CD4-positive, alpha-beta memory T cell (primary cell): ENCODE results near the gene WNT11. TPM values are rescaled to one million over a fixed set of nuclear protein-coding genes. Genes with fewer than 3 reads are reported as not detected.
A peak's percentile ranks its signal among the peaks of the same experiment; 100 is the strongest.

Experiments
- CTCF ChIA-PET: fragments of 350-600 bp; sonication (Branson Sonifier 250); formaldehyde crosslinking; loops from one replicate; lab custom pipeline; 2021; ENCODE audit warnings: inconsistent platforms; ENCODE audit not compliant: partially characterized antibody; lab: Charles Lee
- POLR2A ChIA-PET: fragments of 350-600 bp; sonication (Branson Sonifier 250); formaldehyde crosslinking; loops from one replicate; lab custom pipeline; 2021; ENCODE audit not compliant: partially characterized antibody; lab: Charles Lee
- DNase-seq, 5 donors: peaks; one replicate each; pipeline versions ENCODE4 v3.0.0 to v3.0.0-alpha.2; 2020 to 2022; ENCODE audit warnings: mixed read lengths in 1 of 5
- H3K27ac ChIP-seq: one replicate; pipeline ENCODE4 v1.7.0; 2013; ENCODE audit warnings: low read depth, low read length
- H3K27me3 ChIP-seq: 2 replicates; pipeline ENCODE4 v1.7.0; 2013; ENCODE audit warnings: mild to moderate bottlenecking, low read length, moderate library complexity; ENCODE audit not compliant: insufficient read depth
- H3K36me3 ChIP-seq: 2 replicates; pipeline ENCODE4 v1.7.0; 2013; ENCODE audit warnings: mild to moderate bottlenecking, low read length, moderate library complexity; ENCODE audit not compliant: insufficient read depth
- H3K4me1 ChIP-seq: 2 replicates; pipeline ENCODE4 v1.7.0; 2013; ENCODE audit warnings: mild to moderate bottlenecking, low read length, moderate library complexity; ENCODE audit not compliant: insufficient read depth
- H3K4me3 ChIP-seq, 2 donors: one replicate each; pipeline ENCODE4 v1.7.0; 2013; ENCODE audit warnings: low read length in 2 of 2, mild to moderate bottlenecking in 1 of 2
- H3K9me3 ChIP-seq, 2 donors: one replicate each; pipeline ENCODE4 v1.7.0; 2013; ENCODE audit warnings: low read length in 2 of 2, control low read depth in 1 of 2; ENCODE audit not compliant: control insufficient read depth in 1 of 2
- H3K27ac Mint-ChIP-seq, 7 donors: one replicate each; pipeline ENCODE4 v1.8.0; 2020 to 2021; ENCODE audit warnings: mixed read lengths in 7 of 7, mild to moderate bottlenecking in 6 of 7, inconsistent platforms in 3 of 7, moderate library complexity in 3 of 7
- H3K27me3 Mint-ChIP-seq, 2 donors: one replicate each; pipeline ENCODE4 v1.8.0; 2020 to 2021; ENCODE audit warnings: mixed read lengths in 2 of 2
- H3K36me3 Mint-ChIP-seq, 2 donors: one replicate each; pipeline ENCODE4 v1.8.0; 2020 to 2021; ENCODE audit warnings: mixed read lengths in 2 of 2, inconsistent platforms in 1 of 2, mild to moderate bottlenecking in 1 of 2
- H3K4me1 Mint-ChIP-seq, 4 donors: one replicate each; pipeline ENCODE4 v1.8.0; 2020 to 2021; ENCODE audit warnings: mixed read lengths in 4 of 4, mild to moderate bottlenecking in 1 of 4
- H3K4me3 Mint-ChIP-seq, 8 donors: one replicate each; pipeline ENCODE4 v1.8.0; 2020 to 2021; ENCODE audit warnings: mixed read lengths in 8 of 8, mild to moderate bottlenecking in 7 of 8, moderate library complexity in 6 of 8, inconsistent platforms in 3 of 8
- H3K9me3 Mint-ChIP-seq, 8 donors: one replicate each; pipeline ENCODE4 v1.8.0; 2020 to 2021; ENCODE audit warnings: mixed read lengths in 8 of 8, mild to moderate bottlenecking in 5 of 8, inconsistent platforms in 3 of 8, moderate library complexity in 1 of 8
- intact Hi-C: fragments of 100-400 bp; cut with micrococcal nuclease; formaldehyde crosslinking; loops from one replicate; pipeline ENCODE4 v1.15.1; 2023
- polyA plus RNA-seq, 2 donors: library from polyadenylated mRNA; unstranded; fragments of 300-500 nt; fragmentation: Illumina TruSeq; gene quantifications; one replicate each; pipeline ENCODE4 v1.2.3, GENCODE V29; 2021
- total RNA-seq, 2 experiments: library from RNA; stranded (reverse); gene quantifications; one replicate each; pipeline ENCODE4 v1.2.3, GENCODE V29; 2021

Gene WNT11
- total and polyA plus RNA-seq, 4 experiments from 2014 or later = 0.16 to 0.93 TPM; not detected in 2

GRCh38 chr11:76238551-76238950 is 32.2 kb upstream of the WNT11 start:
- H3K4me3 ChIP-seq = no peak overlapping the region
- peaks cover 0 to 9% of the 10 kb centered on the region in 2 donors for H3K27me3 Mint-ChIP-seq
- H3K27me3 ChIP-seq = no peaks in the 10 kb centered on the region
- peak overlapping the region in 1 of 8 donors; percentile 10 for H3K4me3 Mint-ChIP-seq
- H3K27ac Mint-ChIP-seq = peak overlapping the region in 1 of 7 donors; percentile 100
- H3K4me1 ChIP-seq = peaks cover 15% of the 10 kb centered on the region
- H3K27ac ChIP-seq = no peak overlapping the region
- CTCF ChIA-PET = no interaction called here
- POLR2A ChIA-PET = no interaction called here
- peaks cover 0 to 14% of the 10 kb centered on the region in 2 donors for H3K36me3 Mint-ChIP-seq
- DNase-seq = no peak
- peaks cover 0 to 13% (median 0%) of the 10 kb centered on the region in 8 donors for H3K9me3 Mint-ChIP-seq
- H3K9me3 ChIP-seq = no peaks in the 10 kb centered on the region
- H3K36me3 ChIP-seq = no peaks in the 10 kb centered on the region
- H3K4me1 Mint-ChIP-seq = peaks cover 11 to 28% (median 20%) of the 10 kb centered on the region in 4 donors
- intact Hi-C loops = no loop called here

DNA sequence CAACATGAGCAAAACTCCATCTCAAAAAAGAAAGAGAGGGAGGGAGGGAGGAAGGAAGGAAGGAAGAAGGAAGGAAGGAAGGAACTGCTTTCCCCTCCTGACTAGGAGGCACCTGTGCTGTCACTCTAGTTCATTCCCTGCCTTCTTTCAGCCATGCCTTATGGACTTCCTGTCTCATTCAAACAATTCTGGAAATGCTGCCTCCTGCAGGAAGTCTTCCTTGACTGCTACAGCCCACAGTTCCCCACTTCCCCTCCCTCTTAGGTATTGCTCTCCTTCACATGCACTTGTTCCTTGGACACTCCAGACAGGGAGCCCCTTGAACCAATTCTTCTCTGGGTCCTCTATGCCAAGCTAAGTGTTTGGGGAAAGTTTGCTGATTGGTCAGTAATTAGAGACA is 31.6 kb upstream of the WNT11 start:
- Histone ChIP-seq H3K36me3 (no peaks in the 10 kb centered on the region), H3K4me3 (no peak overlapping the region), H3K4me1 (peaks cover 19% of the 10 kb centered on the region), H3K9me3 (no peaks in the 10 kb centered on the region), H3K27me3 (no peaks in the 10 kb centered on the region), H3K27ac (no peak overlapping the region)
- H3K36me3 Mint-ChIP-seq = peaks cover 0 to 14% of the 10 kb centered on the region in 2 donors
- peaks cover 15 to 35% (median 26%) of the 10 kb centered on the region in 4 donors for H3K4me1 Mint-ChIP-seq
- POLR2A ChIA-PET = interaction anchor here (4.8 kb wide), 1 partner anchor 30 kb away, joined by 48 read pairs; no protein-coding TSS in a partner anchor
- H3K4me3 Mint-ChIP-seq = peak overlapping the region in 4 of 8 donors; percentile 39 to 98 (median 42)
- CTCF ChIA-PET = interaction anchor here (2.2 kb wide), 1 partner anchor 30 kb away, joined by 16 read pairs; no protein-coding TSS in a partner anchor
- intact Hi-C loops = no loop called here
- DNase-seq = no peak
- peaks cover 0 to 13% (median 0%) of the 10 kb centered on the region in 8 donors for H3K9me3 Mint-ChIP-seq
- peak overlapping the region in 1 of 7 donors; percentile 100 for H3K27ac Mint-ChIP-seq
- H3K27me3 Mint-ChIP-seq = peaks cover 0 to 9% of the 10 kb centered on the region in 2 donors

DNA sequence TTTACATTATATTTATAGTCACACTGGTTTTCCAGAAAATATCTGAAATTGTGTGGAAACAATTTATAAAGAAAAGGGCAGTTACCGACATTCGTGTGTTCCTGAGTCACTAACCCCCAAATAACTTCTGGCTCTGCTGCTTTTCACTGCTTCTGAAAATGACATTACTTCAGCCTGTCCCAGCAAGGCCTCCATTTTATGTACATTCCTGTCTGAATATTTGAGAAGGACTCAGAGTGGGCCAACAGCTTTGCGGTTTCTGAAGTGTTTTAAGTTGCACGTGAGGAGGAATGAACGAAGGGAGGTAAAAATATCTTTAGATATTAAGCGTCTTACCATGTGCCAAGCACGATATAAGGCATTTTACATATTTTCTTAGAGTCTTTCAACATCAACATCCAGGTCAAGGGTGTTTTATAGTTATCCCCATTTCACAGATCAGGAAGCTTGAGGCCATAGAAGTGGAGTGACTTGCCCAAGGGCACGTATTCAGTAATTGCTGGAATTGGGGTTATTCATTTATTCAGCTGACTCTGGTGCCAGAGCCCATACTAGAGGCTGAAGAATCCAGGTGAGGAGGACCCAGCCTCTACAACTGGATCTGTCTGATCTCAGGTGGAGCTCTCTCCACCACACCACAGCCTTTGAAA is 30.8 kb upstream of the WNT11 start:
- DNase-seq = no peak
- POLR2A ChIA-PET = interaction anchor here (1.0 to 4.8 kb wide), 2 partner anchors 19 to 29 kb away, joined by 3 to 48 read pairs; no protein-coding TSS in a partner anchor
- H3K9me3 Mint-ChIP-seq = peaks cover 0 to 13% (median 0%) of the 10 kb centered on the region in 8 donors
- H3K27me3 Mint-ChIP-seq = peaks cover 0 to 9% of the 10 kb centered on the region in 2 donors
- no peak overlapping the region for H3K27ac ChIP-seq
- H3K36me3 Mint-ChIP-seq = peaks cover 0 to 14% of the 10 kb centered on the region in 2 donors
- H3K27me3 ChIP-seq = no peaks in the 10 kb centered on the region
- H3K9me3 ChIP-seq = no peaks in the 10 kb centered on the region
- peak overlapping the region in 2 of 7 donors; percentile 99 to 100 for H3K27ac Mint-ChIP-seq
- no peaks in the 10 kb centered on the region for H3K36me3 ChIP-seq
- no peak overlapping the region for H3K4me3 ChIP-seq
- H3K4me1 ChIP-seq = peaks cover 27% of the 10 kb centered on the region
- H3K4me3 Mint-ChIP-seq = peak overlapping the region; percentile 92 to 98 (median 96)
- CTCF ChIA-PET = interaction anchor here (2.2 kb wide), 1 partner anchor 29 kb away, joined by 16 read pairs; no protein-coding TSS in a partner anchor
- intact Hi-C loops = no loop called here
- H3K4me1 Mint-ChIP-seq = peaks cover 17 to 43% (median 32%) of the 10 kb centered on the region in 4 donors

DNA sequence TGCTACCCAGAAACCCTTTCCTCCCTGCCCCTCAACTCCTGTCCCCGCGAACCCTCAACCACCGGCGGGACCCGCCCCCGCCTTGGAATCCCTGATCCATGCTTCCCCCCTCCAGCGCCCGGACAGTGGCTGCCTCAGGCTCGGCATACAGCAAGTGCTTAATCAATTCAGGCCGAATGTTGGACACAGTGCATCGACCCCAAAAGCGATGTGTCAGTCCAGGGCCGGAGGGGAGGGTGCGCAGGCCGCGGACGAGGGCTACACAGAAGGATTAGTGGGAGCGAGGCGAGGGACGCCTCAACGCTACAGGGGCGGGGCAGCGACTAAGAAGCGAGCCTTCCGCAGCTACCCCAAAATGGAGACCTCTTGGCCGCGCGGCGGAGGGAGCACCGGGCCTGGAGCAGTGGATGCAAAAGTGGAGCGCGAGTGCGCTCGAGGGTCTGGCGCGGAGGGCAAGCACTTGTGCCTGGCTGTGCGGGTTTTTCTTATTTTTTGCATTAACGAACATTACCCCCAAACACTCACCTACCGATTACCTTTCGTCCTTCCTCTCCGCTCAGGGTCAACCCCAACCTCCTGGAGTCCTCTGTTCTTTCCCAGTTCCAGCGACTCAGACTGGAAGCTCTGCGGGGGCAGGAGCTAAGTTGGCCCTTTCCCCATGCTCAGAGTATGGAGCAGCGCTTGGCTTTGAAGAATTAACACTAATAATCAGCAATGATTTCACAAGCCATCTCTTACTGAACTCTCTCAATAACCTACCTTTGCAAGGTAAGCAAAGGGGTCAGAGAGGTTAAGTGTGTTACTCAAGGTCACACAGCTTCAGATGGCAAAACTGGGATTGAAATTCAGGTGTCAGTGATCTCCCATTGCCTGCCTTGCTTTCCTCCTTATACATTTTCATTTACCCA is 30.0 kb upstream of the WNT11 start:
- peak overlapping the region; percentile 92 to 98 (median 96) for H3K4me3 Mint-ChIP-seq
- peak overlapping the region; percentile 89 to 100 (median 96) for H3K27ac Mint-ChIP-seq
- ChIA-PET CTCF (interaction anchor here (2.1 to 2.8 kb wide), 3 partner anchors 28 to 82 kb away, joined by 7 to 45 read pairs (median 16); no protein-coding TSS in a partner anchor), POLR2A (interaction anchor here (1.0 to 4.8 kb wide), 3 partner anchors 18 to 52 kb away, joined by 3 to 48 read pairs (median 11); no protein-coding TSS in a partner anchor)
- no peak overlapping the region for H3K27ac ChIP-seq
- intact Hi-C loops = no loop called here
- H3K4me1 ChIP-seq = peaks cover 34% of the 10 kb centered on the region
- peaks cover 24 to 50% (median 40%) of the 10 kb centered on the region in 4 donors for H3K4me1 Mint-ChIP-seq
- no peaks in the 10 kb centered on the region for H3K36me3 ChIP-seq
- H3K36me3 Mint-ChIP-seq = peaks cover 0 to 14% of the 10 kb centered on the region in 2 donors
- no peaks in the 10 kb centered on the region for H3K27me3 ChIP-seq
- H3K27me3 Mint-ChIP-seq = peaks cover 0 to 9% of the 10 kb centered on the region in 2 donors
- no peak for DNase-seq
- no peaks in the 10 kb centered on the region for H3K9me3 ChIP-seq
- peaks cover 0 to 13% (median 0%) of the 10 kb centered on the region in 8 donors for H3K9me3 Mint-ChIP-seq
- peak overlapping the region; percentile 87 to 92 for H3K4me3 ChIP-seq

- H3K9me3 Mint-ChIP-seq = peaks cover 0 to 13% (median 0%) of the 10 kb centered on the region in 8 donors
- peak; percentile 89 to 93 (median 91) for DNase-seq
- ChIA-PET CTCF (interaction anchor here (1.0 to 2.8 kb wide), 4 partner anchors 10 to 83 kb away, joined by 3 to 45 read pairs (median 6); no protein-coding TSS in a partner anchor), POLR2A (interaction anchor here (0.8 to 4.8 kb wide), 4 partner anchors 11 to 147 kb away, joined by 3 to 48 read pairs (median 8); no protein-coding TSS in a partner anchor)
- Histone ChIP-seq H3K4me1 (peaks cover 42% of the 10 kb centered on the region), H3K36me3 (no peaks in the 10 kb centered on the region), H3K27ac (peak overlapping the region; percentile 50), H3K4me3 (peak overlapping the region; percentile 87 to 92), H3K27me3 (no peaks in the 10 kb centered on the region), H3K9me3 (no peaks in the 10 kb centered on the region)
- intact Hi-C loops = loop anchor here (1.0 to 2.0 kb wide), 4 partner anchors 28 to 421 kb away; partner anchors contain the start of genes EMSY, GVQW3, THAP12 and UVRAG
- H3K27me3 Mint-ChIP-seq = peaks cover 0 to 9% of the 10 kb centered on the region in 2 donors
- H3K27ac Mint-ChIP-seq = peak overlapping the region; percentile 89 to 100 (median 96)
- H3K4me1 Mint-ChIP-seq = peaks cover 27 to 59% (median 44%) of the 10 kb centered on the region in 4 donors
- peaks cover 0 to 14% of the 10 kb centered on the region in 2 donors for H3K36me3 Mint-ChIP-seq
- peak overlapping the region; percentile 92 to 98 (median 96) for H3K4me3 Mint-ChIP-seq
These were observed 29.2 kb upstream of the WNT11 start for GRCh38 chr11:76235233-76236091.
